ENCODE results near the gene PLA2G4D.
A peak's percentile ranks its signal among the peaks of the same experiment; 100 is the strongest.

PLA2G4D gene

GRCh38 chr15:42094512-42094963, at the start of gene PLA2G4D:
PLA2G4D (minus strand) TSS chr15:42094562; CDS start chr15:42094459, 103 bp downstream.
- no peak for DNase-seq

- DNase-seq, result no peak
These were observed 49.0 kb upstream of the PLA2G4D start for GRCh38 chr15:42143356-42143755.

- DNase-seq, result no peak
These were observed 47.7 kb upstream of the PLA2G4D start for GRCh38 chr15:42141795-42142667.

GRCh38 chr15:42141246-42141645, 46.9 kb upstream of the PLA2G4D start:
- no peak for DNase-seq

- no peak for DNase-seq
These were observed 46.2 kb upstream of the PLA2G4D start for GRCh38 chr15:42140383-42141070.

GRCh38 chr15:42139596-42139995, 45.2 kb upstream of the PLA2G4D start:
- no peak for DNase-seq

- no peak for DNase-seq
These were observed 44.6 kb upstream of the PLA2G4D start for GRCh38 chr15:42138968-42139386.

- DNase-seq, result no peak
These were observed 44.0 kb upstream of the PLA2G4D start for GRCh38 chr15:42138411-42138810.

- DNase-seq, result no peak
These were observed 43.3 kb upstream of the PLA2G4D start for GRCh38 chr15:42137461-42138261.

GRCh38 chr15:42136513-42136912, 42.2 kb upstream of the PLA2G4D start:
- DNase-seq, result no peak

- no peak for DNase-seq
These were observed 41.0 kb upstream of the PLA2G4D start for GRCh38 chr15:42135351-42135750.

- DNase-seq, result no peak
These were observed 40.4 kb upstream of the PLA2G4D start for GRCh38 chr15:42134617-42135245.

GRCh38 chr15:42133886-42134502, 39.6 kb upstream of the PLA2G4D start:
- peak; percentile 7 for DNase-seq

GRCh38 chr15:42133356-42133755, 39.0 kb upstream of the PLA2G4D start:
- DNase-seq, result no peak

- DNase-seq, result no peak
These were observed 37.8 kb upstream of the PLA2G4D start for GRCh38 chr15:42131826-42132806.

GRCh38 chr15:42131006-42131405, 36.6 kb upstream of the PLA2G4D start:
- no peak for DNase-seq

- DNase-seq, result no peak
These were observed 36.1 kb upstream of the PLA2G4D start for GRCh38 chr15:42130246-42130986.

GRCh38 chr15:42129364-42129763, 35.0 kb upstream of the PLA2G4D start:
- no peak for DNase-seq

GRCh38 chr15:42128476-42128875, 34.1 kb upstream of the PLA2G4D start:
- no peak for DNase-seq

GRCh38 chr15:42123546-42123945, 29.2 kb upstream of the PLA2G4D start:
- no peak for DNase-seq
